ENCODE data around the gene LMF1. TPM values are rescaled to one million over a fixed set of nuclear protein-coding genes. Genes with fewer than 3 reads are reported as not detected.

The LMF1 gene
- polyA plus RNA-seq, 1 donor from 2014 or later = 16.2 TPM

GRCh38 chr16:836221-836620 is 134.6 kb downstream of the LMF1 start:
- Histone ChIP-seq H4K20me1 (ENCODE audit: insufficient read depth) (no peaks in the 10 kb centered on the region), H3K27ac (ENCODE audit: low read length) (no peak overlapping the region), H3F3A (ENCODE audit: insufficient read depth, low read length, poor library complexity, severe bottlenecking) (no peaks in the 10 kb centered on the region), H3K27me3 (ENCODE audit: insufficient read depth, low read depth, low read length) (no peaks in the 10 kb centered on the region), H3K36me3 (ENCODE audit: insufficient read depth, low read length) (no peaks in the 10 kb centered on the region), H2AFZ (ENCODE audit: low read depth, low read length) (no peak overlapping the region), H3K9ac (ENCODE audit: low read length) (no peak overlapping the region), H3K79me2 (replicated peaks; ENCODE audit: insufficient read depth, low read length) (no peaks in the 10 kb centered on the region), H3K4me3 (ENCODE audit: low read length) (no peak overlapping the region), H3K4me2 (ENCODE audit: low read length) (no peak overlapping the region), H3K9me3 (ENCODE audit: low read length) (peaks cover 12% of the 10 kb centered on the region), H3K9me2 (ENCODE audit: insufficient read depth, low read length) (no peaks in the 10 kb centered on the region)
- no peak for TF ChIP-seq MXI1 (conservative IDR thresholded peaks at IDR 0.05; ENCODE audit: poor library complexity, severe bottlenecking)

DNA sequence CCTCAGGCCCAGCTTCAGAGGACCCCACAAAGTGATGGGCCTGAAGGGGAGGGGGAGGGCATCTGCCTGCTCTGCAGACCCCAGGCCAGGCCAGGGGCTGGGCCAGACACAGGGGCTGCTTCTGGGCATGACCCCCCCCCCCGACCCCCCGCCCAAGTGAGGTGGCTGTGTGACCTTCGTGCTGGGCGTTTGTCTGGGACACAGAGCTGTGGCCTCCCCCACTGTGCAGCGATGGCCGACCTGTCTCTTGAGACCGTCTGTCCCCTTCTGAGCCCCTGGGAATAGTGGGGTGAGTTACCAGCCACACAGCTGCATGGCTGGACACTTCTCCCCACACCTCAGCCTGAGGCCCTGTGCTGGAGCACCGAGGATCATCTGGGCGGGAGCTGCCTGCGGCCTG is 135.4 kb downstream of the LMF1 start:
- Histone ChIP-seq H3K9me3 (ENCODE audit: low read length) (peaks cover 12% of the 10 kb centered on the region), H2AFZ (ENCODE audit: low read depth, low read length) (no peak overlapping the region), H4K20me1 (ENCODE audit: insufficient read depth) (no peaks in the 10 kb centered on the region)

More for the DNA sequence above, 135.4 kb downstream of the LMF1 start:
- Histone ChIP-seq H3K79me2 (replicated peaks; ENCODE audit: insufficient read depth, low read length) (no peaks in the 10 kb centered on the region), H3K4me2 (ENCODE audit: low read length) (no peak overlapping the region), H3K9me2 (ENCODE audit: insufficient read depth, low read length) (no peaks in the 10 kb centered on the region), H3F3A (ENCODE audit: insufficient read depth, low read length, poor library complexity, severe bottlenecking) (no peaks in the 10 kb centered on the region), H3K27me3 (ENCODE audit: insufficient read depth, low read depth, low read length) (no peaks in the 10 kb centered on the region), H3K36me3 (ENCODE audit: insufficient read depth, low read length) (no peaks in the 10 kb centered on the region), H3K9ac (ENCODE audit: low read length) (no peak overlapping the region), H3K4me3 (ENCODE audit: low read length) (no peak overlapping the region), H3K27ac (ENCODE audit: low read length) (no peak overlapping the region)
- TF ChIP-seq EP300 (conservative IDR thresholded peaks at IDR 0.05; ENCODE audit: poor library complexity, severe bottlenecking) (no peak), MXI1 (conservative IDR thresholded peaks at IDR 0.05; ENCODE audit: poor library complexity, severe bottlenecking) (no peak), RAD21 (conservative IDR thresholded peaks at IDR 0.05) (no peak), EZH2 (IDR thresholded peaks at IDR 0.05; ENCODE audit: borderline replicate concordance, insufficient read depth, low read length, poor library complexity, severe bottlenecking) (no peak), POLR2AphosphoS5 (IDR thresholded peaks at IDR 0.05) (no peak), SMC3 (conservative IDR thresholded peaks at IDR 0.05; ENCODE audit: poor library complexity) (no peak), TAF1 (IDR thresholded peaks at IDR 0.05; ENCODE audit: low read depth) (no peak), CTCF (IDR thresholded peaks at IDR 0.05; ENCODE audit: poor library complexity, severe bottlenecking) (no peak)
- TF ChIP-seq, protein P1, sequence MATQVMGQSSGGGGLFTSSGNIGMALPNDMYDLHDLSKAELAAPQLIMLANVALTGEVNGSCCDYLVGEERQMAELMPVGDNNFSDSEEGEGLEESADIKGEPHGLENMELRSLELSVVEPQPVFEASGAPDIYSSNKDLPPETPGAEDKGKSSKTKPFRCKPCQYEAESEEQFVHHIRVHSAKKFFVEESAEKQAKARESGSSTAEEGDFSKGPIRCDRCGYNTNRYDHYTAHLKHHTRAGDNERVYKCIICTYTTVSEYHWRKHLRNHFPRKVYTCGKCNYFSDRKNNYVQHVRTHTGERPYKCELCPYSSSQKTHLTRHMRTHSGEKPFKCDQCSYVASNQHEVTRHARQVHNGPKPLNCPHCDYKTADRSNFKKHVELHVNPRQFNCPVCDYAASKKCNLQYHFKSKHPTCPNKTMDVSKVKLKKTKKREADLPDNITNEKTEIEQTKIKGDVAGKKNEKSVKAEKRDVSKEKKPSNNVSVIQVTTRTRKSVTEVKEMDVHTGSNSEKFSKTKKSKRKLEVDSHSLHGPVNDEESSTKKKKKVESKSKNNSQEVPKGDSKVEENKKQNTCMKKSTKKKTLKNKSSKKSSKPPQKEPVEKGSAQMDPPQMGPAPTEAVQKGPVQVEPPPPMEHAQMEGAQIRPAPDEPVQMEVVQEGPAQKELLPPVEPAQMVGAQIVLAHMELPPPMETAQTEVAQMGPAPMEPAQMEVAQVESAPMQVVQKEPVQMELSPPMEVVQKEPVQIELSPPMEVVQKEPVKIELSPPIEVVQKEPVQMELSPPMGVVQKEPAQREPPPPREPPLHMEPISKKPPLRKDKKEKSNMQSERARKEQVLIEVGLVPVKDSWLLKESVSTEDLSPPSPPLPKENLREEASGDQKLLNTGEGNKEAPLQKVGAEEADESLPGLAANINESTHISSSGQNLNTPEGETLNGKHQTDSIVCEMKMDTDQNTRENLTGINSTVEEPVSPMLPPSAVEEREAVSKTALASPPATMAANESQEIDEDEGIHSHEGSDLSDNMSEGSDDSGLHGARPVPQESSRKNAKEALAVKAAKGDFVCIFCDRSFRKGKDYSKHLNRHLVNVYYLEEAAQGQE (IDR thresholded peaks at IDR 0.05; ENCODE audit: borderline replicate concordance) = no peak

All from neural cell (in vitro differentiated cells).